Spleen (tissue), 11 donors: ENCODE measurements around the gene SERINC1. TPM values are rescaled to one million over a fixed set of nuclear protein-coding genes. Genes with fewer than 3 reads are reported as not detected.
"Not testable (repeated sequence)": the region's sequence is repeated elsewhere in the genome, so short reads cannot be mapped to it uniquely, and the experiment has no call there.

ENCODE experiments used
- DNase-seq: peaks from one replicate; pipeline ENCODE4 v3.0.0-alpha.2; 2020
- H3K27ac ChIP-seq, 8 donors: fragments of 200-600 bp; sonication (generic) in 7 of 8; 1 replicate in 4 of 8; 2 replicates in 4 of 8; pipeline versions ENCODE4 v1.5.0 to v1.8.0; 2016 to 2021; ENCODE audit warnings: inconsistent platforms in 4 of 8, mild to moderate bottlenecking in 4 of 8, moderate library complexity in 1 of 8
- H3K27me3 ChIP-seq, 7 donors: fragments of 200-600 bp; sonication (generic) in 6 of 7; replicated peaks in 1 of 7; 1 replicate in 4 of 7; 2 replicates in 3 of 7; pipeline versions ENCODE4 v1.5.0 to v1.8.0; 2016 to 2021; ENCODE audit warnings: inconsistent platforms in 3 of 7, mild to moderate bottlenecking in 1 of 7
- H3K36me3 ChIP-seq, 6 donors: fragments of 200-600 bp; sonication (generic) in 5 of 6; 1 replicate in 4 of 6; 2 replicates in 2 of 6; pipeline versions ENCODE4 v1.5.0 to v1.8.0; 2016 to 2021; ENCODE audit warnings: inconsistent platforms in 2 of 6
- H3K4me1 ChIP-seq, 6 donors: fragments of 200-600 bp; sonication (generic) in 5 of 6; 1 replicate in 3 of 6; 2 replicates in 3 of 6; pipeline versions ENCODE4 v1.5.0 to v1.8.0; 2016 to 2021; ENCODE audit warnings: inconsistent platforms in 3 of 6
- H3K4me3 ChIP-seq, 8 donors: fragments of 200-600 bp; sonication (generic) in 7 of 8; 1 replicate in 4 of 8; 2 replicates in 4 of 8; pipeline versions ENCODE4 v1.5.0 to v1.8.0; 2016 to 2021; ENCODE audit warnings: inconsistent platforms in 4 of 8, mild to moderate bottlenecking in 4 of 8, moderate library complexity in 2 of 8
- H3K9me3 ChIP-seq, 8 donors: fragments of 200-600 bp; sonication (generic) in 7 of 8; 1 replicate in 4 of 8; 2 replicates in 4 of 8; pipeline versions ENCODE4 v1.5.0 to v1.8.0; 2016 to 2021; ENCODE audit warnings: inconsistent platforms in 4 of 8
- CTCF ChIP-seq, 11 experiments: fragments of 200-600 bp in 7 of 11; fragments of 450-650 bp in 4 of 11; sonication (generic) in 4 of 11; IDR thresholded peaks in 8 of 11; conservative IDR thresholded peaks in 3 of 11; 1 replicate in 7 of 11; 2 replicates in 4 of 11; pipeline versions ENCODE4 v1.4.0 to v1.8.0; 2016 to 2021; ENCODE audit warnings: antibody characterized with exemption in 11 of 11, inconsistent platforms in 4 of 11, mild to moderate bottlenecking in 1 of 11
- POLR2A ChIP-seq, 3 donors: fragments of 450-650 bp; IDR thresholded peaks; one replicate each; pipeline ENCODE4 v1.5.1; 2017; ENCODE audit warnings: antibody characterized with exemption in 3 of 3, mild to moderate bottlenecking in 1 of 3
- POLR2AphosphoS5 ChIP-seq, 3 donors: sonication (generic); formaldehyde crosslinking; IDR thresholded peaks; one replicate each; pipeline ENCODE4 v1.5.1; 2017; ENCODE audit warnings: antibody characterized with exemption in 3 of 3
- WGBS, 5 donors: extraction: QIAGEN DNeasy Blood & Tissue Kit in 3 of 5; methylation state at CpG; one replicate each; pipeline versions ENCODE4 v1.1.5 to v1.1.7; 2013 to 2018; 5-methylcytosine and 5-hydroxymethylcytosine counted together
- intact Hi-C: fragments of 100-400 bp; cut with DNase I; formaldehyde crosslinking; loops from one replicate; pipeline ENCODE4 v1.15.0; 2023; ENCODE audit warnings: low total_unique reads
- polyA plus RNA-seq, 3 donors: library from polyadenylated mRNA; stranded (reverse); fragments of 200-250 nt; gene quantifications; one replicate each; pipeline ENCODE4 v1.2.1, GENCODE V29; 2013
- total RNA-seq, 7 donors: library from RNA; depleted of rRNA in 3 of 7; stranded (reverse); fragments of >200 nt in 3 of 7; fragmentation: NEBNext Ultra II Directional in 4 of 7; extraction: Animal tissue kit (Norgen Biotek cat#: 25700) in 4 of 7; gene quantifications; one replicate each; pipeline versions ENCODE4 v1.1.0 to v1.2.1, GENCODE V29; 2016 to 2021
- donor health status: healthy with polysubstance abuse.
- donor health status: DM: no; HTN: no; CAD: no; lungs with moderate emphysema.
- donor health status: DM: no; HTN: no; CAD: no.
- donor health status: Bipolar disorder and iron deficiency.
- donor health status: healthy.
- donor health status: DM: no; HTN: no; CAD: no.
- donor health status: DM: yes; HTN: yes; CAD: no.

The SERINC1 gene
- total and polyA plus RNA-seq, 10 donors, result 26.6 to 191 (median 145) TPM

GRCh38 chr6:122461885-122462284, 9.7 kb downstream of the SERINC1 start:
- Histone ChIP-seq H3K27ac (no peak overlapping the region), H3K27me3 (no peaks in the 10 kb centered on the region), H3K36me3 (peaks cover 0 to 42% (median 11%) of the 10 kb centered on the region in 6 donors), H3K9me3 (no peaks in the 10 kb centered on the region), H3K4me3 (no peak overlapping the region), H3K4me1 (peaks cover 22 to 100% (median 89%) of the 10 kb centered on the region in 6 donors)
- intact Hi-C loops, result loop anchor here (10.0 kb wide), 1 partner anchor 47 kb away; no protein-coding TSS in a partner anchor
- TF ChIP-seq CTCF (IDR thresholded peaks at IDR 0.05 in 8 of 11, conservative IDR thresholded peaks at IDR 0.05 in 3 of 11), result no peak
- no peak for TF ChIP-seq POLR2AphosphoS5 (IDR thresholded peaks at IDR 0.05)
- no peak for TF ChIP-seq POLR2A (IDR thresholded peaks at IDR 0.05)
- whole genome bisulfite sequencing, 5 donors, result 91 to 99% (median 94%) methylated on average over 2 of the region's 2 CpGs
- no peak for DNase-seq

GRCh38 chr6:122459865-122460416, 11.7 kb downstream of the SERINC1 start:
- intact Hi-C loops, result loop anchor here (10.0 kb wide), 1 partner anchor 45 kb away; no protein-coding TSS in a partner anchor

GRCh38 chr6:122459240-122459639, 12.4 kb downstream of the SERINC1 start:
- no peak for DNase-seq
- Histone ChIP-seq H3K27me3 (no peaks in the 10 kb centered on the region), H3K9me3 (no peaks in the 10 kb centered on the region), H3K4me1 (peaks cover 18 to 79% (median 64%) of the 10 kb centered on the region in 6 donors), H3K4me3 (no peak overlapping the region), H3K27ac (no peak overlapping the region), H3K36me3 (peaks cover 0 to 50% (median 29%) of the 10 kb centered on the region in 6 donors)
- no peak for TF ChIP-seq POLR2AphosphoS5 (IDR thresholded peaks at IDR 0.05)
- TF ChIP-seq CTCF (IDR thresholded peaks at IDR 0.05 in 8 of 11, conservative IDR thresholded peaks at IDR 0.05 in 3 of 11), result no peak
- TF ChIP-seq POLR2A (IDR thresholded peaks at IDR 0.05), result no peak
- WGBS, 5 donors, result 69 to 76% (median 73%) methylated on average over 2 of the region's 2 CpGs
- intact Hi-C loops, result no loop called here

More at GRCh38 chr6:122459865-122460416, 11.7 kb downstream of the SERINC1 start:
- H3K27me3 ChIP-seq, H3K27ac ChIP-seq, DNase-seq, H3K4me3 ChIP-seq, H3K9me3 ChIP-seq: not testable (repeated sequence)
- peaks cover 22 to 86% (median 71%) of the 10 kb centered on the region in 6 donors for H3K4me1 ChIP-seq
- H3K36me3 ChIP-seq, result peaks cover 0 to 43% (median 22%) of the 10 kb centered on the region in 6 donors
- WGBS, 5 donors, result 91 to 98% (median 97%) methylated on average over 8 of the region's 8 CpGs

GRCh38 chr6:122458087-122458486, 13.5 kb downstream of the SERINC1 start:
- intact Hi-C loops, result no loop called here
- H3K4me3 ChIP-seq, result no peak overlapping the region
- WGBS, 5 donors, result 91 to 100% (median 95%) methylated on average over 1 of the region's 1 CpG
- DNase-seq, result no peak
- TF ChIP-seq CTCF (IDR thresholded peaks at IDR 0.05 in 8 of 11, conservative IDR thresholded peaks at IDR 0.05 in 3 of 11) (no peak), POLR2A (IDR thresholded peaks at IDR 0.05) (no peak), POLR2AphosphoS5 (IDR thresholded peaks at IDR 0.05) (no peak)
- peaks cover 0 to 55% (median 39%) of the 10 kb centered on the region in 6 donors for H3K36me3 ChIP-seq
- H3K27me3 ChIP-seq, result no peaks in the 10 kb centered on the region
- no peaks in the 10 kb centered on the region for H3K9me3 ChIP-seq
- no peak overlapping the region for H3K27ac ChIP-seq
- H3K4me1 ChIP-seq, result peaks cover 17 to 68% (median 53%) of the 10 kb centered on the region in 6 donors

GRCh38 chr6:122455116-122455515, 16.5 kb downstream of the SERINC1 start:
- intact Hi-C loops, DNase-seq, H3K27ac ChIP-seq, H3K27me3 ChIP-seq, H3K9me3 ChIP-seq, H3K4me3 ChIP-seq: not testable (repeated sequence)
- 91 to 98% (median 97%) methylated on average over 1 of the region's 1 CpG for WGBS, 5 donors
- Histone ChIP-seq H3K36me3 (peaks cover 4 to 85% (median 68%) of the 10 kb centered on the region in 6 donors), H3K4me1 (peaks cover 17 to 42% (median 25%) of the 10 kb centered on the region in 6 donors)
